Measurements from ENCODE around the gene TLX2.

The TLX2 gene

GRCh38 chr2:74536166-74536950, 22.1 kb downstream of the TLX2 start:
- DNase-seq, result no peak

- DNase-seq, result no peak
Observed at GRCh38 chr2:74537140-74537539, 22.9 kb downstream of the TLX2 start.

GRCh38 chr2:74538881-74539339, 24.7 kb downstream of the TLX2 start:
- DNase-seq, result no peak

DNA sequence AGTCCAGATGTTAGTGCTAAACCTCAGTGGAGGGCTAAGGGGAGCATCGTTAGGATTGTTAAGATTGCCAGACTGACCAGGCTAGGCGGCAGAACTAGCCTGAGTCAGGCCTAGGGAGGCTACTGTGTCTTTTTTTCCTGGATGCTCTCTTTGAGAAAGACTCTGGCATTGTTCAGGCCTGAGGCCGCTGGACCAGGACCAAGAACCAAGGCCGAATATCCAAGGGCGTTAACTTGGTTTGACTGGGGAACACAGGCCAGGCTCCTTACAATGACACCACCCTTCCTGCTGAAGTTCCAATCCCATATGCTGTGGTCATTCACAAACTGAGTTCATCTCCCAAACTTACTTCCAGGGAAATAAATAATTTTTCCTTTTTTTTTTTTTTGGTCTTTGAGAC, 26.0 kb downstream of the TLX2 start:
- DNase-seq, result no peak

GRCh38 chr2:74542978-74543377, 28.7 kb downstream of the TLX2 start:
- DNase-seq, result no peak

DNA sequence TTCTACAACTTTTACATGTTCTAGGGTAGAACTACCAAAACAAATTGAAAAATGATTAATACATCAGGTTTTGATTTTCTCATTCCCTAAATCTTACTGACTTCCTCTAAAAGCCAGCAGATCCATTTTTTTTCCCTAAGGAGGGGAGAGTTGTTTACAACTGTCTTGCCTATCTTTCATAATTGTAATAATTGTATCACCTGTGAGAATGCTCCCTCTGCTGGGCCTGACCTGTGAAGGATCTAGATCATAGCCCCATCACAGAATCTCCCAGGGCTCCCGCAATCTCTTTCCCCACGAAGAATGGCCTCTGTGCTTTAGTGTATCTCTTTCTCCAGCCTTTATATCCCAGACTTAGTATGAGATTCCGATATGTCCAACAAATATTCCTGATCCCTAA, 30.4 kb downstream of the TLX2 start:
- no peak for DNase-seq

DNA sequence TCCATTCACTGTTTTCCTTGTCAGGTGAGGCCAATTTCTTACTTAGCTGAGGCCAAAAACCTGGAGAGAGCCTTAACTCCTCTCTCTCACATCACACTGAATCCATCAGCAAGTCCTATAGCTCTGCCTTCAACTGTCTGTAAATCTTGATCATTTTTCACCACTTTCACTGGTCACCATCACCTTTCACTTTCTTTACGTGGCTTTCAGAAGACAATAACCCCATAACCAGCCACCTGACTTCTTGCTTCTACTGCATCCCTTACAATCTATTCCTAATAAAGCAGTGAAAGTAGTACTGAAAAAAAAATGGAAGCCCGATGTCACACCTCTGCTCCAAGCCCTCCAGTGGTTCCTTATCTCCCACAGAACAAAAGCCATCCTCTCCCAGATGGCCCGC, 31.8 kb downstream of the TLX2 start:
- no peak for DNase-seq

DNA sequence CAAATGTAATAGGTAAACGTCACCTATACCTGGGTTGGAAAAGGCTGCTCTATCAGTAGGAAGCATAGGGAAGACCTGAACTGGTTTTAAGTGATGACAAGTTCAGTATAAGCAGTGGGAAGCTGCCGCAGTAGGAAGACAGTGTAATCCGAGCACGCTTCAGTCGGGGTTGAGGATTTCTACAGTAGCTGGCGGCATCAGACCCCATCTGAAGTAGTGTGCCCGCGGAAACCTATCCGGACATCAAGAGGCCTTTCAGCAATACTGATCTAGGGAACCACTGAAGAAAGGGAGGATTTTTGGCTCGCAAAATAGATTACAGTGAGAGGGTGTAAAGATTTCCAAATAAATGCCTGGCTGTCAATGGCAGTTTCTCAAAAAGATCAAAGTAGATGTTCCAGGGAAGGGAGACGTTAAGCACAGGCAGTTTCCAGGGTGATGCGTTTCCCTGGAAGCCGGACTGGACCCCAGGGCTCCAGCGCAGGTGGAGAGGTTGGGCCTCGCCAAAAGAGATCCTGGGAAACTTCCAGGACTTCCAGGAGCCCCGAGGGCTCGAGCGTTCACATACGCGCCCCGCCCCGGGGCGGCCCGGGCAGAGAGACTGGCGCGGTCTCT, 34.1 kb downstream of the TLX2 start:
- no peak for DNase-seq

GRCh38 chr2:74548900-74549826, 34.9 kb downstream of the TLX2 start:
- no peak for DNase-seq

GRCh38 chr2:74550231-74550630, 36.0 kb downstream of the TLX2 start:
- no peak for DNase-seq

DNA sequence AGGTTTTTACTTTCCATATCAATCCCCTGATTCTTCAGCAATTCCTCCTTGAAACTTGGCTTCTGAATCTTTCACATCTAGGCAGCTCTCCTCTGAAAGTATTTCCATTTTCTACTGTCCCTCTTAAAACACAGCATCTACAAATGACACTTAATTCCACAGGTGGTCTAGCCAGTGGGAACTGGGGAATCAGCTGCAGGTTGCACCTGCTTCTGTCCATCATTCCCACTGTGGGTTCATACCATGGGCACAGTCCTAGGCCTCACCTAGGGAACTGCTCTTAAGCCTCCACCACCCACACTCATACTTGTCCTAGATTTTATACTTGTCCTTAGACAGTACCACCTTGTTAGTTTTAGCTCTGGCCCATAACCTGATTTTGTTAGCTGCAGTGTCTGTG, 37.3 kb downstream of the TLX2 start:
- no peak for DNase-seq

DNA sequence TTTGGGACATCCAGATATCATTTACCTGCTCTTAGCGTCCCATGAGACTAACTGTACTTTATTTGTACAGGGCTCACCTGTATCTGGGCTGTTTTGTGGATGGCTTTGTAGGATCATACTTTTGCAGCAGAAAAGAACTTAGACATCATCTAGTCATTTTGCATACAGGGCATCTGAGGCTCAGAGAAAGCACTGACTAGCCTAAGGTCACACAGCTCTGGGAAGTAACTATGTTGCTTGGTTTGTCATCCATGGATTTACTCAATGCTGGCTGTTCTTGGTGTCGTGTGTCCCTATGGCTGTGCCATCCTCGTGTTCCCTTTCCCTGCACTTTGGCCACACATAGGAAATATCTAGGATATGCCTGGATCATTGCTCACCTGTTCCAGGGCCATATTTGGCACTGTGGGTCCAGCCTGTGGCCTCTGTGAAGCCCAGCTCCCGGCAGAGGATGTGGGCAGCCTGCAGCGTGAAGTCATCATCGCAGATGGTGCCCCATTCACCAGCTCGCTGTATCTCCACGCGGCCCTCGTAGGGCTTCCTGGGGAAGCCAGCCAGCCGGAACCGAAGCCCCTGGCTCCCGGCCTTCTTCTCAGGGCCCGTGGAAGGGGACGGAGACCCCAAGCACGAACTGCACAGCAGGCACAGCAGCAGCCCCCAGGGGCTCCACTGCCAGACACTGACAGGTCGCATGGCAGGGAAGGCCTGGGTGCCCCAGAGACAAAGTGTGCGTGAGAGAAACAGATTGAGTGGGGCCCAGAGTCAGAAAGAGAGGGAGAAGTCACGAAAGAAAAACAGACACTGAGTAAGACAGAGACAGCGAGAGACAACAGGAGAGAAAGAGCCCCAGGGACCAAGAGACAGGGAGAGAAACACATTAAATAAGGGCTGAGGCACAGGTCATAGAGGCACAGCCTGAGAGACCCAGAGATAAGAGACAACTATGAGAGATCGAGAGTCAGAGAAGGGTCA, 38.0 kb downstream of the TLX2 start:
- DNase-seq, result no peak

- no peak for DNase-seq
Observed at GRCh38 chr2:74552914-74553811, 38.9 kb downstream of the TLX2 start.

DNA sequence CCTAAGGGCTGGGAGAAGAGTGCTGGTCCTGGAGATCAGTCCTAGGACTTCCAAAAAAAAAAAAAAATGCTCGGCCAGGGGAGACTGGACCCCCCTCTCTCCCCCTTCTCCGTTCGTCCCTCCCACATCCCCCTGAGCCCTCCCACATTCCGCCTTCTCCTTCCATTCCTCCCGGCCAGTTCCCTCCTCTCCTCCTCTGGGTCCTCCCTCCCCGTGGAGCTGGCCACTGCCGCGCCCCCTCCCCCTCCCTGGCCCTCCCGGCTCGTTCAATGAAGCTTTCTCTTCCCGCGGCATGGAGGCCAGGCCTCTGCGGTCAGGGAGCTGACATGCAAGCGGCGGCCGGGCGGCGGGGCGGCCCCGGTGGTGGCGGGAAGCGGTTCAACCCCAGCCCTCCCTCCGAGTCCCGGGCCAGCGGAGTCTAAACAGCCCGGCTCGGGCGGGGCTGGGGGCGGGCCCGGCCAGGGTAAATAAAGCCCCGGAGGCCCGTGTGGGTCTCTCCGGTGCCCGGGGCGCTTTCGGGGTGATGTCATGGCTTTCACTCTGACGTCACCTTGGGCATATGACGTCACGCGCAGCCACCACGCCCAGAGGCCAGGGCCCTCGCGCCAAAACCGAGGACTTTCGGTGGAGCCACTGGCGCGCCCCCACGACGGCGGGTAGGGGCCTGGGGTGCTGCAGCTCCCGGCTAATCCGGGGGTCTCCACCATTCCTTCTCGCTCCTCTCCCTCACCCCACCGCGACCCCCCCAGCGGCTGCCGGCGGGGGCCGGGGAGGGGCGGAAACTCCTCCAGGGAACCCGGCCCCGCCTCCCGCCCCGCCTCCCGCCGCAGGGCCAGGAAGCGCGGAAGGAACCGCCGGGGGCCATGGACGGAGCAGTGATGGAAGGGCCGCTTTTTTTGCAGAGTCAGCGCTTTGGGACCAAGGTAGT, 39.9 kb downstream of the TLX2 start, which contains the start of the genes DOK1 and LOXL3:
DOK1 (plus strand) TSS at position 829 of the 928 bp plus-strand sequence; CDS start at position 864, 35 bp downstream.
LOXL3 (minus strand) TSS at position 51 of the 928 bp plus-strand sequence. CDS start 1,308 bp downstream, outside the sequence.
- DNase-seq, result peak; percentile 27

DNA sequence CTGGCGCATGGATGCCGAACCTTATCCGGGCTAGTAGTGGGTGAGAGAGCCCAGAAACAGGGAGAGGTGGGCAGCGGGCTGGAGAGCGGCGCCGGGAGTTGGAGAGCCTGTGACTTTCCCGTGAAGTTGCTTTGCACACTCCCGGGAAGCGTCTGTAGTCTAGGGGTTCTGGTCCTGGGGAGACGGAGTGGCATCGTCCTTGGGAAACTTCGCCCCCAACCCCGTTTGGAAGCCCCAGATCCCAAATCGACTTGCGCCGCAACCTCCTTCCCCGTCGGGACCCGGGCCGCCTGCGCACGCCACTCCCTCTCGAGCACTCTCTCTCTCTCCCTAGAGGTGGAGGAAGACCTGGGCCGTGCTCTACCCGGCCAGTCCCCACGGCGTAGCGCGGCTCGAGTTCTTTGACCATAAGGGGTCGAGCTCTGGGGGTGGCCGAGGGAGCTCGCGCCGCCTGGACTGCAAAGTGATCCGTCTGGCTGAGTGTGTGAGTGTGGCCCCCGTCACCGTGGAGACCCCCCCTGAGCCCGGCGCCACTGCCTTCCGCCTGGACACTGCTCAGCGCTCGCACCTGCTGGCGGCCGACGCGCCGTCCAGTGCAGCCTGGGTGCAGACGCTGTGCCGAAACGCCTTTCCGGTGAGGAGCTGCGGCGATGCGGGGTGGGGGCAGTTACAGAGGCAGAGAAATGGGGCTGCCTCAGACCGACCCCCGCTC, 40.7 kb downstream of the TLX2 start:
- DNase-seq, result no peak

- no peak for DNase-seq
Observed at GRCh38 chr2:74555610-74556103, 41.4 kb downstream of the TLX2 start.

GRCh38 chr2:74556159-74556558, 41.9 kb downstream of the TLX2 start:
- no peak for DNase-seq

DNA sequence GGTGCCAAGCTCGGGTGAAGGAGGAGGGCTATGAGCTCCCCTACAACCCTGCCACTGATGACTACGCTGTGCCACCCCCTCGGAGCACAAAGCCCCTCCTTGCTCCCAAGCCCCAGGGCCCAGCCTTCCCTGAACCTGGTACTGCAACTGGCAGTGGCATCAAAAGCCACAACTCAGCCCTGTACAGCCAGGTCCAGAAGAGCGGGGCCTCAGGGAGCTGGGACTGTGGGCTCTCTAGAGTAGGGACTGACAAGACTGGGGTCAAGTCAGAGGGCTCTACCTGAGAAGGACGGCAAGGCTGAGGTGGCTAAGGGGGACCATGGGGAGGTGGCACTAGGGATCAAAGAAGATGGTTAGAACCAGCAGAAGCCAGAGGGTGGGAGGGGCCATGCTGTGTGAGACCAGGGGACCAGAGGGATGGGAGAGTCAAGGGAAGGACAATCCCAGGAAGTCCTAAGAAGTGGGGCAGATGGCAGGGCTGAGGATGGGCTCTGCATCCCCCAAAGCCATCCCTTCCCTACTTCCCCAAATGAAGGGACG, 42.7 kb downstream of the TLX2 start:
- no peak for DNase-seq

Measured in NCI-H1694 (cell line).